Measurements from ENCODE around the gene MLPH. TPM values are rescaled to one million over a fixed set of nuclear protein-coding genes. Genes with fewer than 3 reads are reported as not detected.

MLPH gene
- total and polyA plus RNA-seq, 2 of the 13 experiments (the other 11 are each of a cell fraction or from before 2014, with no cell fraction given) = 0.12 TPM; not detected in 1

DNA sequence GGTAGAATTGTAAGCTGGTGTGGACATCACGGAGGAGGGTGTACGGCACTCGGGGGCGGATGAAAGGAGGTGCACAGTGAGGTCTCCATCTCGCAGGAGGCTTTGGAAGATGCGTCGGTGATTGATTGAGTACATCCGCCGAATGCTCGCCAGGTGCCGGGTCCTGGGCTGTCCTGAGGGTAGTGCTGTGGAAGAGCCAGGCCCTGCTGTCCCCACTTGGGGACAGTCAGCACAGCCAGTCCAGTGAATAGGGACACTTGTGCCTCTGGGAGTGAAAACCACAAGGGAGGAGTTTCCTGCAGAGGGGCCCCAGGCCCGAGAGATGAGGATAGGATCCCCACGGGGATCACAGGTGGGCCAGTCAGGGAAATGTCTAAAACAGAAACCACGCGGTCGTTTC is 28.1 kb downstream of the MLPH start:
- FAIRE-seq = no peak
- ATAC-seq = no peak
- H3K4me3 ChIP-seq (replicated peaks in 1 of 3; ENCODE audit: insufficient read depth in 1 of 3, low read depth in 2 of 3, low read length in 3 of 3) = no peak overlapping the region
- DNase-seq (ENCODE audit: low spot score) = no peak
- CTCF ChIA-PET (ENCODE audit: low intra/inter-chr PET ratio, low total read pairs) = interaction anchor here (6.2 kb wide), 1 partner anchor 57 kb away, joined by 109 read pairs; no protein-coding TSS in a partner anchor
- TF ChIP-seq, protein P1, sequence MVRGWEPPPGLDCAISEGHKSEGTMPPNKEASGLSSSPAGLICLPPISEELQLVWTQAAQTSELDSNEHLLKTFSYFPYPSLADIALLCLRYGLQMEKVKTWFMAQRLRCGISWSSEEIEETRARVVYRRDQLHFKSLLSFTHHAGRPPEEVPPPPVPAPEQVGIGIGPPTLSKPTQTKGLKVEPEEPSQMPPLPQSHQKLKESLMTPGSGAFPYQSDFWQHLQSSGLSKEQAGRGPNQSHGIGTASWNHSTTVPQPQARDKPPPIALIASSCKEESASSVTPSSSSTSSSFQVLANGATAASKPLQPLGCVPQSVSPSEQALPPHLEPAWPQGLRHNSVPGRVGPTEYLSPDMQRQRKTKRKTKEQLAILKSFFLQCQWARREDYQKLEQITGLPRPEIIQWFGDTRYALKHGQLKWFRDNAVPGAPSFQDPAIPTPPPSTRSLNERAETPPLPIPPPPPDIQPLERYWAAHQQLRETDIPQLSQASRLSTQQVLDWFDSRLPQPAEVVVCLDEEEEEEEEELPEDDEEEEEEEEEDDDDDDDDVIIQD (CRISPR knock-in tag; IDR thresholded peaks at IDR 0.05; ENCODE audit: low read depth) = no peak
- WGBS (ENCODE audit: low lambda C conversion rate) = 50% methylated on average over 16 of the region's 16 CpGs
- H3K9me3 ChIP-seq (ENCODE audit: low read length) = no peaks in the 10 kb centered on the region
- H4K20me1 ChIP-seq (ENCODE audit: insufficient read depth, low read length) = no peaks in the 10 kb centered on the region
- no peak overlapping the region for H3K27ac ChIP-seq (ENCODE audit: extremely low read length, insufficient read depth, low read length)
- H2AFZ ChIP-seq (ENCODE audit: low read length) = no peak overlapping the region
- in situ Hi-C loops (cut with HindIII; ENCODE audit: extremely low pct_ligation_motif_present, low pct_unique_long_range_greater_than_20kb) = no loop called here
- intact Hi-C loops (cut with micrococcal nuclease; ENCODE audit: unreplicated experiment) = no loop called here
- POLR2A ChIA-PET = no interaction called here
- H3K79me2 ChIP-seq (ENCODE audit: insufficient read depth, low read length) = no peaks in the 10 kb centered on the region
- H3K4me1 ChIP-seq (ENCODE audit: insufficient read depth, low read length) = peaks cover 11% of the 10 kb centered on the region
- BruUV-seq (replicated peaks) = no TSS peak
- peaks cover 7 to 51% of the 10 kb centered on the region in 2 experiments; a peak in 3 of 5 replicates for H3K27me3 ChIP-seq (ENCODE audit: control insufficient read depth in 1 of 2, insufficient read depth in 2 of 2, low read length in 2 of 2)
- H3K4me2 ChIP-seq (ENCODE audit: low read depth, low read length) = no peak overlapping the region
- no peaks in the 10 kb centered on the region for H3K36me3 ChIP-seq (replicated peaks in 1 of 2; ENCODE audit: control insufficient read depth in 1 of 2, insufficient read depth in 2 of 2, low read length in 2 of 2)
- H3K9ac ChIP-seq (ENCODE audit: insufficient read depth, low read depth, low read length) = no peak overlapping the region

DNA sequence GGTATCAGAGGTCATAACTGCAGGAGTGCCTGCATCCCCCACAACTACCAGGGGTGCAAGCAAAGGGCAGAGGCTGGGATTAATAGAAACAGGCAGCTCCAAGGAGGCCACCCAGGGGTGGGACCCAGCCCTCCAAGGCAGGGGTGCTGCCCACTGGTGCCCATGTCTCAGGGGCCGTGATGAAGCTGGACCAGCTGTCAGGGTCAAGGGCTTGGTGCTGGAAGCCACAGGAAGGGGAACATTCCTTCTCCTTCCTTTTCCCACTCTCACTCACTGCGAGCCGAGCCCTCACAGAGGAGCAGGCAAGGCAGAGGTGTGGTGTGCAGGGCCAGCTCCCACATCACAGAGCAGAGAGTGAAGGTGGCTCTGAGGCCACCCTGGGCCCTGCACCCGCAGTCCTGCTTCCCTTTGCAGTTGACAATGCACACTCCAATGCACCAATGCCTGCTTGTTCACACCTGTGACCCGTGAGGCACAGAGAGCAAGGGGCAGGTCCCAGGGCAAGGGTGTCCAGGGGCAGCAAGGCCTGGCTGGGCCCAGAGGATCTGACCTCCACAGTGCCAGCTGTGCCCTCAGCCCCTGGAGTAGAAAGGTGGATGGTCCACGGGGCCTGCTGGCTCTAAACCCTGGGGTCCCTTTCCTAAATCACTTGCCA is 28.7 kb downstream of the MLPH start:
- 34% methylated on average over 5 of the region's 6 CpGs for WGBS (ENCODE audit: low lambda C conversion rate)
- BruUV-seq (replicated peaks) = no TSS peak
- H3K9ac ChIP-seq (ENCODE audit: insufficient read depth, low read depth, low read length) = no peak overlapping the region
- H3K27me3 ChIP-seq (ENCODE audit: control insufficient read depth in 1 of 2, insufficient read depth in 2 of 2, low read length in 2 of 2) = peaks cover 7 to 48% of the 10 kb centered on the region in 2 experiments; a peak in 4 of 5 replicates
- no peak for ATAC-seq
- no peaks in the 10 kb centered on the region for H3K9me3 ChIP-seq (ENCODE audit: low read length)
- no peak for FAIRE-seq
- TF ChIP-seq, protein P2, sequence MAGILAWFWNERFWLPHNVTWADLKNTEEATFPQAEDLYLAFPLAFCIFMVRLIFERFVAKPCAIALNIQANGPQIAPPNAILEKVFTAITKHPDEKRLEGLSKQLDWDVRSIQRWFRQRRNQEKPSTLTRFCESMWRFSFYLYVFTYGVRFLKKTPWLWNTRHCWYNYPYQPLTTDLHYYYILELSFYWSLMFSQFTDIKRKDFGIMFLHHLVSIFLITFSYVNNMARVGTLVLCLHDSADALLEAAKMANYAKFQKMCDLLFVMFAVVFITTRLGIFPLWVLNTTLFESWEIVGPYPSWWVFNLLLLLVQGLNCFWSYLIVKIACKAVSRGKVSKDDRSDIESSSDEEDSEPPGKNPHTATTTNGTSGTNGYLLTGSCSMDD (CRISPR knock-in tag; IDR thresholded peaks at IDR 0.05) = no peak
- TF ChIP-seq ZBTB42 (CRISPR knock-in tag; IDR thresholded peaks at IDR 0.05) (no peak), SNAI1 (CRISPR knock-in tag; IDR thresholded peaks at IDR 0.05; ENCODE audit: borderline replicate concordance) (no peak), MED8 (CRISPR knock-in tag; IDR thresholded peaks at IDR 0.05; ENCODE audit: insufficient replicate concordance) (no peak), ZNF878 (CRISPR knock-in tag; IDR thresholded peaks at IDR 0.05) (no peak)
- TF ChIP-seq, protein P3, sequence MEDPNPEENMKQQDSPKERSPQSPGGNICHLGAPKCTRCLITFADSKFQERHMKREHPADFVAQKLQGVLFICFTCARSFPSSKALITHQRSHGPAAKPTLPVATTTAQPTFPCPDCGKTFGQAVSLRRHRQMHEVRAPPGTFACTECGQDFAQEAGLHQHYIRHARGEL (CRISPR knock-in tag; IDR thresholded peaks at IDR 0.05) = no peak
- H3K27ac ChIP-seq (ENCODE audit: extremely low read length, insufficient read depth, low read length) = no peak overlapping the region
- H3K36me3 ChIP-seq (replicated peaks in 1 of 2; ENCODE audit: control insufficient read depth in 1 of 2, insufficient read depth in 2 of 2, low read length in 2 of 2) = no peaks in the 10 kb centered on the region
- intact Hi-C loops (cut with micrococcal nuclease; ENCODE audit: unreplicated experiment) = no loop called here
- no peak overlapping the region for H3K4me2 ChIP-seq (ENCODE audit: low read depth, low read length)
- H2AFZ ChIP-seq (ENCODE audit: low read length) = no peak overlapping the region
- H3K4me1 ChIP-seq (ENCODE audit: insufficient read depth, low read length) = peaks cover 11% of the 10 kb centered on the region
- no peaks in the 10 kb centered on the region for H4K20me1 ChIP-seq (ENCODE audit: insufficient read depth, low read length)
- in situ Hi-C loops (cut with HindIII; ENCODE audit: extremely low pct_ligation_motif_present, low pct_unique_long_range_greater_than_20kb) = no loop called here
- no peak for DNase-seq (ENCODE audit: low spot score)
- H3K79me2 ChIP-seq (ENCODE audit: insufficient read depth, low read length) = no peaks in the 10 kb centered on the region
- ChIA-PET POLR2A (no interaction called here), CTCF (ENCODE audit: low intra/inter-chr PET ratio, low total read pairs) (no interaction called here)
- no peak overlapping the region for H3K4me3 ChIP-seq (replicated peaks in 1 of 3; ENCODE audit: insufficient read depth in 1 of 3, low read depth in 2 of 3, low read length in 3 of 3)
